ENCODE measurements around the gene CCDC138. TPM values are rescaled to one million over a fixed set of nuclear protein-coding genes. Genes with fewer than 3 reads are reported as not detected.

Gene CCDC138
- total RNA-seq, 4 donors from 2014 or later: 0.58 to 1.8 (median 1.2) TPM

GRCh38 chr2:108898315-108899082 lies 111.9 kb downstream of the CCDC138 start:
- no peaks in the 10 kb centered on the region for H3K36me3 ChIP-seq
- H3K9me3 ChIP-seq: peaks cover 0 to 7% (median 0%) of the 10 kb centered on the region in 4 donors
- TF ChIP-seq CTCF (IDR thresholded peaks at IDR 0.05) (no peak), POLR2AphosphoS5 (IDR thresholded peaks at IDR 0.05) (no peak), POLR2A (IDR thresholded peaks at IDR 0.05; ENCODE audit: low read depth) (no peak), EP300 (IDR thresholded peaks at IDR 0.05) (no peak)
- no peaks in the 10 kb centered on the region for H3K4me1 ChIP-seq
- intact Hi-C loops (cut with DNase I): no loop called here
- no peak for DNase-seq (ENCODE audit: extremely low spot score)
- 83% methylated on average over 1 of the region's 1 CpG for WGBS
- no peaks in the 10 kb centered on the region for H3K27me3 ChIP-seq
- no peak overlapping the region for H3K4me3 ChIP-seq
- H3K27ac ChIP-seq (replicated peaks in 1 of 4): no peak overlapping the region

GRCh38 chr2:108904680-108905079 lies 118.1 kb downstream of the CCDC138 start:
- TF ChIP-seq POLR2AphosphoS5 (IDR thresholded peaks at IDR 0.05) (no peak), POLR2A (IDR thresholded peaks at IDR 0.05; ENCODE audit: low read depth) (no peak), EP300 (IDR thresholded peaks at IDR 0.05) (no peak), CTCF (IDR thresholded peaks at IDR 0.05) (no peak)
- H3K4me1 ChIP-seq: peaks cover 5 to 8% (median 7%) of the 10 kb centered on the region in 4 donors
- 77% methylated on average over 3 of the region's 3 CpGs for WGBS
- no peaks in the 10 kb centered on the region for H3K27me3 ChIP-seq
- peak; percentile 26 for DNase-seq (ENCODE audit: extremely low spot score)
- H3K4me3 ChIP-seq: no peak overlapping the region
- no peak overlapping the region for H3K27ac ChIP-seq (replicated peaks in 1 of 4)
- peaks cover 0 to 7% (median 0%) of the 10 kb centered on the region in 4 donors for H3K9me3 ChIP-seq
- H3K36me3 ChIP-seq: no peaks in the 10 kb centered on the region
- intact Hi-C loops (cut with DNase I): no loop called here

- DNase-seq (ENCODE audit: extremely low spot score): peak; percentile 55
- WGBS: 57% methylated on average over 1 of the region's 3 CpGs
- H3K4me3 ChIP-seq: no peak overlapping the region
- H3K36me3 ChIP-seq: no peaks in the 10 kb centered on the region
- peaks cover 0 to 7% (median 0%) of the 10 kb centered on the region in 4 donors for H3K9me3 ChIP-seq
- peaks cover 5 to 8% (median 7%) of the 10 kb centered on the region in 4 donors for H3K4me1 ChIP-seq
- H3K27me3 ChIP-seq: no peaks in the 10 kb centered on the region
- no peak overlapping the region for H3K27ac ChIP-seq (replicated peaks in 1 of 4)
- TF ChIP-seq POLR2AphosphoS5 (IDR thresholded peaks at IDR 0.05) (no peak), EP300 (IDR thresholded peaks at IDR 0.05) (no peak), POLR2A (IDR thresholded peaks at IDR 0.05; ENCODE audit: low read depth) (no peak), CTCF (IDR thresholded peaks at IDR 0.05) (no peak)
- intact Hi-C loops (cut with DNase I): no loop called here
Measured at GRCh38 chr2:108905176-108905575, 118.6 kb downstream of the CCDC138 start.

- Histone ChIP-seq H3K27ac (replicated peaks in 1 of 4) (no peak overlapping the region), H3K27me3 (no peaks in the 10 kb centered on the region), H3K4me3 (no peak overlapping the region), H3K9me3 (no peaks in the 10 kb centered on the region), H3K4me1 (peaks cover 5 to 8% (median 7%) of the 10 kb centered on the region in 4 donors), H3K36me3 (no peaks in the 10 kb centered on the region)
- TF ChIP-seq POLR2AphosphoS5 (IDR thresholded peaks at IDR 0.05) (no peak), EP300 (IDR thresholded peaks at IDR 0.05) (no peak), POLR2A (IDR thresholded peaks at IDR 0.05; ENCODE audit: low read depth) (no peak), CTCF (IDR thresholded peaks at IDR 0.05) (no peak)
- 82% methylated on average over 13 of the region's 13 CpGs for WGBS
- intact Hi-C loops (cut with DNase I): no loop called here
- no peak for DNase-seq (ENCODE audit: extremely low spot score)
Measured at GRCh38 chr2:108905906-108906305, 119.3 kb downstream of the CCDC138 start.
